Measurements from ENCODE around the gene AGR3. TPM values are rescaled to one million over a fixed set of nuclear protein-coding genes. Genes with fewer than 3 reads are reported as not detected.

The AGR3 gene
- total and polyA plus RNA-seq, 3 experiments from 2014 or later = not detected

- no peak overlapping the region for H3K4me3 ChIP-seq (ENCODE audit: low read length)
- CTCF ChIA-PET = no interaction called here
Measured at GRCh38 chr7:16815001-16815400, 66.8 kb downstream of the AGR3 start.

GRCh38 chr7:16813232-16813616 is 68.6 kb downstream of the AGR3 start:
- H3K36me3 Mint-ChIP-seq = no peaks in the 10 kb centered on the region
- H3K4me3 Mint-ChIP-seq = no peak overlapping the region
- no peaks in the 10 kb centered on the region for H3K27me3 ChIP-seq (ENCODE audit: insufficient read depth, low read length, poor library complexity, severe bottlenecking)
- no peaks in the 10 kb centered on the region for H3K4me1 Mint-ChIP-seq
- H3K27ac Mint-ChIP-seq = no peak overlapping the region
- H3K4me3 ChIP-seq (ENCODE audit: low read length) = no peak overlapping the region
- H3K9me3 Mint-ChIP-seq = no peaks in the 10 kb centered on the region
- no peak for DNase-seq
- H3K27ac ChIP-seq (ENCODE audit: low read depth, low read length) = no peak overlapping the region
- H3K27me3 Mint-ChIP-seq = peaks cover 2 to 7% of the 10 kb centered on the region in 2 donors
- no peaks in the 10 kb centered on the region for H3K36me3 ChIP-seq (ENCODE audit: insufficient read depth, low read length)
- no peaks in the 10 kb centered on the region for H3K9me3 ChIP-seq (ENCODE audit: low read length)
- CTCF ChIA-PET = no interaction called here
- H3K4me1 ChIP-seq (ENCODE audit: insufficient read depth, low read length) = no peaks in the 10 kb centered on the region
- POLR2A ChIA-PET = no interaction called here

More at GRCh38 chr7:16815001-16815400, 66.8 kb downstream of the AGR3 start:
- H3K9me3 Mint-ChIP-seq = peaks cover 0 to under 1% (median 0%) of the 10 kb centered on the region in 5 donors
- Histone ChIP-seq H3K27ac (ENCODE audit: low read depth, low read length) (no peak overlapping the region), H3K4me1 (ENCODE audit: insufficient read depth, low read length) (no peaks in the 10 kb centered on the region), H3K9me3 (ENCODE audit: low read length) (no peaks in the 10 kb centered on the region), H3K36me3 (ENCODE audit: insufficient read depth, low read length) (no peaks in the 10 kb centered on the region), H3K27me3 (ENCODE audit: insufficient read depth, low read length, poor library complexity, severe bottlenecking) (no peaks in the 10 kb centered on the region)
- H3K27ac Mint-ChIP-seq = no peak overlapping the region
- H3K36me3 Mint-ChIP-seq = no peaks in the 10 kb centered on the region
- H3K27me3 Mint-ChIP-seq = peaks cover 0 to 7% of the 10 kb centered on the region in 2 donors
- no peak overlapping the region for H3K4me3 Mint-ChIP-seq
- DNase-seq = no peak
- no peaks in the 10 kb centered on the region for H3K4me1 Mint-ChIP-seq
- POLR2A ChIA-PET = no interaction called here

- H3K9me3 ChIP-seq (ENCODE audit: low read length) = no peaks in the 10 kb centered on the region
- H3K27ac Mint-ChIP-seq = no peak overlapping the region
- H3K4me3 Mint-ChIP-seq = no peak overlapping the region
- H3K4me1 Mint-ChIP-seq = no peaks in the 10 kb centered on the region
- no peaks in the 10 kb centered on the region for H3K9me3 Mint-ChIP-seq
- no peaks in the 10 kb centered on the region for H3K4me1 ChIP-seq (ENCODE audit: insufficient read depth, low read length)
- no peak overlapping the region for H3K27ac ChIP-seq (ENCODE audit: low read depth, low read length)
- no peak for DNase-seq
- peaks cover 3 to 12% of the 10 kb centered on the region in 2 donors for H3K27me3 Mint-ChIP-seq
- no peaks in the 10 kb centered on the region for H3K27me3 ChIP-seq (ENCODE audit: insufficient read depth, low read length, poor library complexity, severe bottlenecking)
- POLR2A ChIA-PET = no interaction called here
- no peak overlapping the region for H3K4me3 ChIP-seq (ENCODE audit: low read length)
- H3K36me3 ChIP-seq (ENCODE audit: insufficient read depth, low read length) = no peaks in the 10 kb centered on the region
- CTCF ChIA-PET = no interaction called here
- H3K36me3 Mint-ChIP-seq = no peaks in the 10 kb centered on the region
Measured at GRCh38 chr7:16812542-16813231, 69.1 kb downstream of the AGR3 start.

- Mint-ChIP-seq H3K36me3 (no peaks in the 10 kb centered on the region), H3K4me1 (no peaks in the 10 kb centered on the region), H3K4me3 (no peak overlapping the region), H3K9me3 (no peaks in the 10 kb centered on the region), H3K27me3 (peaks cover 3 to 18% of the 10 kb centered on the region in 2 donors), H3K27ac (no peak overlapping the region)
- ChIA-PET POLR2A (no interaction called here), CTCF (no interaction called here)
- no peaks in the 10 kb centered on the region for H3K9me3 ChIP-seq (ENCODE audit: low read length)
- H3K36me3 ChIP-seq (ENCODE audit: insufficient read depth, low read length) = no peaks in the 10 kb centered on the region
- H3K4me3 ChIP-seq (ENCODE audit: low read length) = no peak overlapping the region
- H3K27me3 ChIP-seq (ENCODE audit: insufficient read depth, low read length, poor library complexity, severe bottlenecking) = no peaks in the 10 kb centered on the region
- no peak overlapping the region for H3K27ac ChIP-seq (ENCODE audit: low read depth, low read length)
- DNase-seq = no peak
- no peaks in the 10 kb centered on the region for H3K4me1 ChIP-seq (ENCODE audit: insufficient read depth, low read length)
Measured at GRCh38 chr7:16811551-16811950, 70.2 kb downstream of the AGR3 start.

- H3K27ac Mint-ChIP-seq = no peak overlapping the region
- no peaks in the 10 kb centered on the region for H3K4me1 ChIP-seq (ENCODE audit: insufficient read depth, low read length)
- ChIA-PET POLR2A (no interaction called here), CTCF (no interaction called here)
- no peak overlapping the region for H3K4me3 ChIP-seq (ENCODE audit: low read length)
- no peaks in the 10 kb centered on the region for H3K36me3 Mint-ChIP-seq
- no peaks in the 10 kb centered on the region for H3K27me3 ChIP-seq (ENCODE audit: insufficient read depth, low read length, poor library complexity, severe bottlenecking)
- no peak overlapping the region for H3K4me3 Mint-ChIP-seq
- H3K27me3 Mint-ChIP-seq = peaks cover 3 to 18% of the 10 kb centered on the region in 2 donors
- H3K9me3 Mint-ChIP-seq = no peaks in the 10 kb centered on the region
- no peaks in the 10 kb centered on the region for H3K4me1 Mint-ChIP-seq
- H3K27ac ChIP-seq (ENCODE audit: low read depth, low read length) = no peak overlapping the region
- no peaks in the 10 kb centered on the region for H3K9me3 ChIP-seq (ENCODE audit: low read length)
- DNase-seq = no peak
- no peaks in the 10 kb centered on the region for H3K36me3 ChIP-seq (ENCODE audit: insufficient read depth, low read length)
Measured at GRCh38 chr7:16810573-16810972, 71.2 kb downstream of the AGR3 start.

- no peaks in the 10 kb centered on the region for H3K27me3 ChIP-seq (ENCODE audit: insufficient read depth, low read length, poor library complexity, severe bottlenecking)
- H3K9me3 ChIP-seq (ENCODE audit: low read length) = no peaks in the 10 kb centered on the region
- Mint-ChIP-seq H3K4me1 (no peaks in the 10 kb centered on the region), H3K9me3 (no peaks in the 10 kb centered on the region), H3K36me3 (no peaks in the 10 kb centered on the region), H3K27ac (no peak overlapping the region), H3K27me3 (peaks cover 3 to 18% of the 10 kb centered on the region in 2 donors), H3K4me3 (no peak overlapping the region)
- H3K36me3 ChIP-seq (ENCODE audit: insufficient read depth, low read length) = no peaks in the 10 kb centered on the region
- ChIA-PET CTCF (no interaction called here), POLR2A (no interaction called here)
- no peak overlapping the region for H3K4me3 ChIP-seq (ENCODE audit: low read length)
- no peak overlapping the region for H3K27ac ChIP-seq (ENCODE audit: low read depth, low read length)
- H3K4me1 ChIP-seq (ENCODE audit: insufficient read depth, low read length) = no peaks in the 10 kb centered on the region
- DNase-seq = no peak
Measured at GRCh38 chr7:16810112-16810511, 71.7 kb downstream of the AGR3 start.

Other genes with a start within 250 kb of the AGR3 start
- gene ANKMY2, start 236.2 kb downstream of the AGR3 start, total RNA-seq = 10 to 100 TPM; 10.7 to 10.9 TPM
- gene ANKMY2, start 236.2 kb downstream of the AGR3 start, polyA plus RNA-seq = 20.1 TPM
- 100 to 1,000 TPM; 128 to 136 TPM for gene BZW2, start 235.8 kb downstream of the AGR3 start, total RNA-seq
- 52.9 TPM for gene BZW2, start 235.8 kb downstream of the AGR3 start, polyA plus RNA-seq
- under 1 TPM; 0.66 to 0.97 TPM for gene TSPAN13, start 128.2 kb downstream of the AGR3 start, total RNA-seq
- gene TSPAN13, start 128.2 kb downstream of the AGR3 start, polyA plus RNA-seq = not detected
- not detected for gene AGR2, start 77.0 kb downstream of the AGR3 start, total RNA-seq
- not detected for gene AGR2, start 77.0 kb downstream of the AGR3 start, polyA plus RNA-seq

Measured in CD8-positive, alpha-beta memory T cell (primary cell).